ENCODE measurements around the gene WIPI1.
"Not testable (repeated sequence)": the region's sequence is repeated elsewhere in the genome, so short reads cannot be mapped to it uniquely, and the experiment has no call there.

DNA sequence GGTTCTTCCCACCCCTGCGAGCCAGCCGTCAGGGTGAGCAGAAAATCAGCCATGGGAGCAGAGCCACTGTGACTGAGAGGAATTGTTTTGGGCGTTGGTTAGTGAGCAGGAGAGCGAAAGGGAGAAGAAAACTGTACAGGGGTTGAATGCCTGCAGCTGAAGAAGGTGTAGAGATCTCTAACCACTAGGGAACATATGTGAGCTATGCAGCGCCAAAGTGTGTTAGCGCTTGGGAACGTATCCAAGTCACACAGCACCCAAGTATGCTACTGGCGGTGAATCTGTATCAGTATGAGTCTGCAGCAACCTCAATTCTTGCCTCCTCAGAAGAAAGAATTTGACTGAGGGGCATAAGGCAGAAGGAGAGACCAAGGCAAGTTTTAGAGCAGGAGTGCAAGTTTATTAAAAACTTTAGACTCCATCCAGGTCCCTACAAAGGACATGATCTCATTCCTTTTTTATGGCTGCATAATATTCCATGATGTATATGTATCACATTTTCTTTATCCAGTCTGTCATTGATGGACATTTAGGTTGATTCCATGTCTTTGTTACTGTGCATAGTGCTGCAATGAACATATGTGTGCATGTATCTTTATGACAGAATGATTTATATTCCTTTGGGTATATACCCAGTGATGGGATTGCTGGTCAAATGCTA lies 35.2 kb upstream of the WIPI1 start:
- TF ChIP-seq, protein P1, sequence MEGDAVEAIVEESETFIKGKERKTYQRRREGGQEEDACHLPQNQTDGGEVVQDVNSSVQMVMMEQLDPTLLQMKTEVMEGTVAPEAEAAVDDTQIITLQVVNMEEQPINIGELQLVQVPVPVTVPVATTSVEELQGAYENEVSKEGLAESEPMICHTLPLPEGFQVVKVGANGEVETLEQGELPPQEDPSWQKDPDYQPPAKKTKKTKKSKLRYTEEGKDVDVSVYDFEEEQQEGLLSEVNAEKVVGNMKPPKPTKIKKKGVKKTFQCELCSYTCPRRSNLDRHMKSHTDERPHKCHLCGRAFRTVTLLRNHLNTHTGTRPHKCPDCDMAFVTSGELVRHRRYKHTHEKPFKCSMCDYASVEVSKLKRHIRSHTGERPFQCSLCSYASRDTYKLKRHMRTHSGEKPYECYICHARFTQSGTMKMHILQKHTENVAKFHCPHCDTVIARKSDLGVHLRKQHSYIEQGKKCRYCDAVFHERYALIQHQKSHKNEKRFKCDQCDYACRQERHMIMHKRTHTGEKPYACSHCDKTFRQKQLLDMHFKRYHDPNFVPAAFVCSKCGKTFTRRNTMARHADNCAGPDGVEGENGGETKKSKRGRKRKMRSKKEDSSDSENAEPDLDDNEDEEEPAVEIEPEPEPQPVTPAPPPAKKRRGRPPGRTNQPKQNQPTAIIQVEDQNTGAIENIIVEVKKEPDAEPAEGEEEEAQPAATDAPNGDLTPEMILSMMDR (IDR thresholded peaks at IDR 0.05), result not testable (repeated sequence)
- not testable (repeated sequence) for TF ChIP-seq FOXJ3 (CRISPR knock-in tag; IDR thresholded peaks at IDR 0.05; ENCODE audit: borderline replicate concordance); ZNF232 (CRISPR knock-in tag; IDR thresholded peaks at IDR 0.05); RELA (CRISPR knock-in tag; IDR thresholded peaks at IDR 0.05; ENCODE audit: borderline replicate concordance); TEAD4 (CRISPR knock-in tag; IDR thresholded peaks at IDR 0.05); ZNF396 (CRISPR knock-in tag; IDR thresholded peaks at IDR 0.05; ENCODE audit: borderline replicate concordance); SP1 (CRISPR knock-in tag; conservative IDR thresholded peaks at IDR 0.05); ESRRA (CRISPR knock-in tag; IDR thresholded peaks at IDR 0.05; ENCODE audit: borderline replicate concordance); TEAD1 (CRISPR knock-in tag; IDR thresholded peaks at IDR 0.05)
- TF ChIP-seq, protein P2, sequence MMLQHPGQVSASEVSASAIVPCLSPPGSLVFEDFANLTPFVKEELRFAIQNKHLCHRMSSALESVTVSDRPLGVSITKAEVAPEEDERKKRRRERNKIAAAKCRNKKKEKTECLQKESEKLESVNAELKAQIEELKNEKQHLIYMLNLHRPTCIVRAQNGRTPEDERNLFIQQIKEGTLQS (CRISPR knock-in tag; conservative IDR thresholded peaks at IDR 0.05), result not testable (repeated sequence)
- TF ChIP-seq, protein P3, sequence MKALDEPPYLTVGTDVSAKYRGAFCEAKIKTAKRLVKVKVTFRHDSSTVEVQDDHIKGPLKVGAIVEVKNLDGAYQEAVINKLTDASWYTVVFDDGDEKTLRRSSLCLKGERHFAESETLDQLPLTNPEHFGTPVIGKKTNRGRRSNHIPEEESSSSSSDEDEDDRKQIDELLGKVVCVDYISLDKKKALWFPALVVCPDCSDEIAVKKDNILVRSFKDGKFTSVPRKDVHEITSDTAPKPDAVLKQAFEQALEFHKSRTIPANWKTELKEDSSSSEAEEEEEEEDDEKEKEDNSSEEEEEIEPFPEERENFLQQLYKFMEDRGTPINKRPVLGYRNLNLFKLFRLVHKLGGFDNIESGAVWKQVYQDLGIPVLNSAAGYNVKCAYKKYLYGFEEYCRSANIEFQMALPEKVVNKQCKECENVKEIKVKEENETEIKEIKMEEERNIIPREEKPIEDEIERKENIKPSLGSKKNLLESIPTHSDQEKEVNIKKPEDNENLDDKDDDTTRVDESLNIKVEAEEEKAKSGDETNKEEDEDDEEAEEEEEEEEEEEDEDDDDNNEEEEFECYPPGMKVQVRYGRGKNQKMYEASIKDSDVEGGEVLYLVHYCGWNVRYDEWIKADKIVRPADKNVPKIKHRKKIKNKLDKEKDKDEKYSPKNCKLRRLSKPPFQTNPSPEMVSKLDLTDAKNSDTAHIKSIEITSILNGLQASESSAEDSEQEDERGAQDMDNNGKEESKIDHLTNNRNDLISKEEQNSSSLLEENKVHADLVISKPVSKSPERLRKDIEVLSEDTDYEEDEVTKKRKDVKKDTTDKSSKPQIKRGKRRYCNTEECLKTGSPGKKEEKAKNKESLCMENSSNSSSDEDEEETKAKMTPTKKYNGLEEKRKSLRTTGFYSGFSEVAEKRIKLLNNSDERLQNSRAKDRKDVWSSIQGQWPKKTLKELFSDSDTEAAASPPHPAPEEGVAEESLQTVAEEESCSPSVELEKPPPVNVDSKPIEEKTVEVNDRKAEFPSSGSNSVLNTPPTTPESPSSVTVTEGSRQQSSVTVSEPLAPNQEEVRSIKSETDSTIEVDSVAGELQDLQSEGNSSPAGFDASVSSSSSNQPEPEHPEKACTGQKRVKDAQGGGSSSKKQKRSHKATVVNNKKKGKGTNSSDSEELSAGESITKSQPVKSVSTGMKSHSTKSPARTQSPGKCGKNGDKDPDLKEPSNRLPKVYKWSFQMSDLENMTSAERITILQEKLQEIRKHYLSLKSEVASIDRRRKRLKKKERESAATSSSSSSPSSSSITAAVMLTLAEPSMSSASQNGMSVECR (CRISPR knock-in tag; IDR thresholded peaks at IDR 0.05; ENCODE audit: borderline replicate concordance), result not testable (repeated sequence)
- TF ChIP-seq, protein P4, sequence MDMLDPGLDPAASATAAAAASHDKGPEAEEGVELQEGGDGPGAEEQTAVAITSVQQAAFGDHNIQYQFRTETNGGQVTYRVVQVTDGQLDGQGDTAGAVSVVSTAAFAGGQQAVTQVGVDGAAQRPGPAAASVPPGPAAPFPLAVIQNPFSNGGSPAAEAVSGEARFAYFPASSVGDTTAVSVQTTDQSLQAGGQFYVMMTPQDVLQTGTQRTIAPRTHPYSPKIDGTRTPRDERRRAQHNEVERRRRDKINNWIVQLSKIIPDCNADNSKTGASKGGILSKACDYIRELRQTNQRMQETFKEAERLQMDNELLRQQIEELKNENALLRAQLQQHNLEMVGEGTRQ (CRISPR knock-in tag; IDR thresholded peaks at IDR 0.05), result not testable (repeated sequence)
- TF ChIP-seq, protein P5, sequence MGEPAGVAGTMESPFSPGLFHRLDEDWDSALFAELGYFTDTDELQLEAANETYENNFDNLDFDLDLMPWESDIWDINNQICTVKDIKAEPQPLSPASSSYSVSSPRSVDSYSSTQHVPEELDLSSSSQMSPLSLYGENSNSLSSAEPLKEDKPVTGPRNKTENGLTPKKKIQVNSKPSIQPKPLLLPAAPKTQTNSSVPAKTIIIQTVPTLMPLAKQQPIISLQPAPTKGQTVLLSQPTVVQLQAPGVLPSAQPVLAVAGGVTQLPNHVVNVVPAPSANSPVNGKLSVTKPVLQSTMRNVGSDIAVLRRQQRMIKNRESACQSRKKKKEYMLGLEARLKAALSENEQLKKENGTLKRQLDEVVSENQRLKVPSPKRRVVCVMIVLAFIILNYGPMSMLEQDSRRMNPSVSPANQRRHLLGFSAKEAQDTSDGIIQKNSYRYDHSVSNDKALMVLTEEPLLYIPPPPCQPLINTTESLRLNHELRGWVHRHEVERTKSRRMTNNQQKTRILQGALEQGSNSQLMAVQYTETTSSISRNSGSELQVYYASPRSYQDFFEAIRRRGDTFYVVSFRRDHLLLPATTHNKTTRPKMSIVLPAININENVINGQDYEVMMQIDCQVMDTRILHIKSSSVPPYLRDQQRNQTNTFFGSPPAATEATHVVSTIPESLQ (CRISPR knock-in tag; IDR thresholded peaks at IDR 0.05), result not testable (repeated sequence)
- TF ChIP-seq, protein P6, sequence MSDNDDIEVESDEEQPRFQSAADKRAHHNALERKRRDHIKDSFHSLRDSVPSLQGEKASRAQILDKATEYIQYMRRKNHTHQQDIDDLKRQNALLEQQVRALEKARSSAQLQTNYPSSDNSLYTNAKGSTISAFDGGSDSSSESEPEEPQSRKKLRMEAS (CRISPR knock-in tag; IDR thresholded peaks at IDR 0.05), result not testable (repeated sequence)

Data from WTC11 (cell line).